HG02840 (cell line): ENCODE data around the gene PSTPIP2.

Experiments used
- ATAC-seq: cut with Tn5 transposase; IDR thresholded peaks from one replicate; pipeline ENCODE4 v1.9.1; 2021; ENCODE audit warnings: mild to moderate bottlenecking, moderate library complexity, moderate number of reproducible peaks; ENCODE audit not compliant: unreplicated experiment, low FRiP score

Gene PSTPIP2

GRCh38 chr18:46040033-46040746 lies 31.9 kb downstream of the PSTPIP2 start:
- no peak for ATAC-seq

- ATAC-seq, result no peak
Observed at GRCh38 chr18:46037512-46038305, 34.4 kb downstream of the PSTPIP2 start.

- ATAC-seq, result no peak
Observed at GRCh38 chr18:46035696-46036680, 36.1 kb downstream of the PSTPIP2 start.

- ATAC-seq, result no peak
Observed at GRCh38 chr18:46034230-46034629, 37.8 kb downstream of the PSTPIP2 start.

GRCh38 chr18:46031741-46032140 lies 40.3 kb downstream of the PSTPIP2 start:
- no peak for ATAC-seq

GRCh38 chr18:46028536-46028891 lies 43.5 kb downstream of the PSTPIP2 start:
- ATAC-seq, result no peak

GRCh38 chr18:46019936-46020335 lies 52.1 kb downstream of the PSTPIP2 start:
- ATAC-seq, result no peak

GRCh38 chr18:46013484-46014189 lies 58.4 kb downstream of the PSTPIP2 start:
- ATAC-seq, result no peak

GRCh38 chr18:46010676-46011075 lies 61.4 kb downstream of the PSTPIP2 start:
- ATAC-seq, result no peak

- ATAC-seq, result no peak
Observed at GRCh38 chr18:46010050-46010449, 62.0 kb downstream of the PSTPIP2 start.

- no peak for ATAC-seq
Observed at GRCh38 chr18:46009125-46009840, 62.8 kb downstream of the PSTPIP2 start.

- no peak for ATAC-seq
Observed at GRCh38 chr18:46008531-46008930, 63.5 kb downstream of the PSTPIP2 start.

GRCh38 chr18:46007165-46007564 lies 64.9 kb downstream of the PSTPIP2 start:
- ATAC-seq, result no peak

- no peak for ATAC-seq
Observed at GRCh38 chr18:46002934-46003333, 69.1 kb downstream of the PSTPIP2 start.

GRCh38 chr18:46001892-46002291 lies 70.2 kb downstream of the PSTPIP2 start:
- no peak for ATAC-seq

GRCh38 chr18:46001074-46001473 lies 71.0 kb downstream of the PSTPIP2 start:
- ATAC-seq, result no peak

- ATAC-seq, result no peak
Observed at GRCh38 chr18:45999536-45999935, 72.5 kb downstream of the PSTPIP2 start.

- no peak for ATAC-seq
Observed at GRCh38 chr18:45998244-45998643, 73.8 kb downstream of the PSTPIP2 start.

- ATAC-seq, result no peak
Observed at GRCh38 chr18:45997700-45998151, 74.3 kb downstream of the PSTPIP2 start.
